Measurements from ENCODE around the gene MLKL.

- TF ChIP-seq POLR2AphosphoS5 (IDR thresholded peaks at IDR 0.05) (no peak), CTCF (IDR thresholded peaks at IDR 0.05) (no peak)
Measured at GRCh38 chr16:74725651-74726455, 25.2 kb upstream of the MLKL start.

Measured in prostate gland (tissue), 2 donors.